Lung (tissue), 12 donors: ENCODE data around the gene GABPB1. TPM values are rescaled to one million over a fixed set of nuclear protein-coding genes. Genes with fewer than 3 reads are reported as not detected.
A peak's percentile ranks its signal among the peaks of the same experiment; 100 is the strongest.
"Not testable (repeated sequence)": the region's sequence is repeated elsewhere in the genome, so short reads cannot be mapped to it uniquely, and the experiment has no call there.

Experiments used
- ATAC-seq: fragments of 200-7000 bp; cut with Tn5 transposase; one replicate; pipeline ENCODE4 v1.9.1; 2020; ENCODE audit warnings: moderate number of reproducible peaks; ENCODE audit not compliant: insufficient read depth, low FRiP score
- DNase-seq, 3 donors: peaks; one replicate each; pipeline ENCODE4 v3.0.0-alpha.2; 2013 to 2017
- H3K27ac ChIP-seq, 2 donors: one replicate each; pipeline ENCODE4 v1.5.1; 2013; ENCODE audit warnings: mild to moderate bottlenecking in 2 of 2, moderate library complexity in 2 of 2, control low read depth in 1 of 2, inconsistent platforms in 1 of 2, low read depth in 1 of 2, low read length in 1 of 2
- H3K27me3 ChIP-seq, 3 donors: one replicate each; pipeline ENCODE4 v1.5.1; 2013; ENCODE audit warnings: low read length in 2 of 3; ENCODE audit not compliant: control insufficient read depth in 3 of 3, insufficient read depth in 3 of 3
- H3K36me3 ChIP-seq, 4 donors: one replicate each; pipeline ENCODE4 v1.5.1; 2013; ENCODE audit warnings: low read length in 4 of 4, mild to moderate bottlenecking in 1 of 4, moderate library complexity in 1 of 4; ENCODE audit not compliant: control insufficient read depth in 4 of 4, insufficient read depth in 4 of 4
- H3K4me1 ChIP-seq, 5 donors: one replicate each; pipeline ENCODE4 v1.5.1; 2013; ENCODE audit warnings: low read length in 5 of 5, mild to moderate bottlenecking in 2 of 5, moderate library complexity in 1 of 5; ENCODE audit not compliant: control insufficient read depth in 5 of 5, insufficient read depth in 5 of 5
- H3K4me3 ChIP-seq: one replicate; pipeline ENCODE4 v1.5.1; 2013; ENCODE audit warnings: mild to moderate bottlenecking, control low read depth, moderate library complexity
- H3K9ac ChIP-seq, 2 donors: one replicate each; pipeline ENCODE4 v1.5.1; 2013; ENCODE audit warnings: low read length in 2 of 2, control low read depth in 1 of 2; ENCODE audit not compliant: insufficient read depth in 1 of 2
- H3K9me3 ChIP-seq, 4 donors: one replicate each; pipeline ENCODE4 v1.5.1; 2013; ENCODE audit warnings: low read length in 3 of 4, mild to moderate bottlenecking in 1 of 4, moderate library complexity in 1 of 4; ENCODE audit not compliant: control insufficient read depth in 4 of 4, insufficient read depth in 3 of 4
- CTCF ChIP-seq: IDR thresholded peaks from 2 replicates; pipeline ENCODE4 v1.5.1; 2012; ENCODE audit warnings: mild to moderate bottlenecking; ENCODE audit errors: control extremely low read depth, extremely low read depth
- WGBS, 2 donors: extraction: QIAGEN DNeasy Blood & Tissue Kit; methylation state at CpG; one replicate each; pipeline ENCODE4 v1.1.7; 2013; 5-methylcytosine and 5-hydroxymethylcytosine counted together
- polyA plus RNA-seq, 2 donors: library from polyadenylated mRNA; stranded (reverse); fragments of 200-250 nt; gene quantifications; one replicate each; pipeline ENCODE4 v1.2.1, GENCODE V29; 2013
- total RNA-seq, 2 donors: library from RNA; depleted of rRNA in 1 of 2; stranded (reverse); fragments of >200 nt in 1 of 2; gene quantifications; one replicate each; pipeline ENCODE4 v1.2.1, GENCODE V29; 2014 to 2021
- donor health status: control.
- donor health status: control.
- donor health status: Bipolar disorder and iron deficiency.
- donor health status: healthy.
- donor health status: DM: yes; HTN: yes; CAD: no.

GABPB1 gene
- total and polyA plus RNA-seq, 4 donors, result 6.1 to 42.8 (median 13.6) TPM

GRCh38 chr15:50377867-50378751 lies 23.1 kb upstream of the GABPB1 start:
- TF ChIP-seq CTCF, result no peak
- 55 to 67% methylated on average over 3 of the region's 3 CpGs for WGBS, 2 donors
- DNase-seq (peak in 2 of 3 donors; percentile 24 to 68), ATAC-seq (peak; percentile 75)
- H3K9me3 ChIP-seq, result no peaks in the 10 kb centered on the region
- no peak overlapping the region for H3K4me3 ChIP-seq
- no peaks in the 10 kb centered on the region for H3K4me1 ChIP-seq
- no peaks in the 10 kb centered on the region for H3K27me3 ChIP-seq
- no peak overlapping the region for H3K9ac ChIP-seq
- no peaks in the 10 kb centered on the region for H3K36me3 ChIP-seq
- H3K27ac ChIP-seq, result no peak overlapping the region

GRCh38 chr15:50369564-50369963 lies 14.6 kb upstream of the GABPB1 start:
- not testable (repeated sequence) for H3K9ac ChIP-seq, H3K27me3 ChIP-seq, ATAC-seq, DNase-seq, H3K4me3 ChIP-seq, H3K27ac ChIP-seq, H3K4me1 ChIP-seq, H3K36me3 ChIP-seq, H3K9me3 ChIP-seq
- 95 to 96% methylated on average over 8 of the region's 8 CpGs for WGBS, 2 donors

- H3K9me3 ChIP-seq, result no peaks in the 10 kb centered on the region
- ATAC-seq, result no peak
- H3K36me3 ChIP-seq, result peaks cover 0 to 8% (median 7%) of the 10 kb centered on the region in 4 donors
- peak overlapping the region in 1 of 2 donors; percentile 42 for H3K9ac ChIP-seq
- H3K27ac ChIP-seq, result no peak overlapping the region
- no peaks in the 10 kb centered on the region for H3K27me3 ChIP-seq
- DNase-seq, result no peak
- no peak overlapping the region for H3K4me3 ChIP-seq
- no peak for TF ChIP-seq CTCF
- H3K4me1 ChIP-seq, result no peaks in the 10 kb centered on the region
Measured at GRCh38 chr15:50365971-50366370, 11.0 kb upstream of the GABPB1 start.

- Histone ChIP-seq H3K36me3 (peaks cover 0 to 8% (median 7%) of the 10 kb centered on the region in 4 donors), H3K4me3 (no peak overlapping the region), H3K9me3 (no peaks in the 10 kb centered on the region), H3K27ac (no peak overlapping the region), H3K9ac (no peak overlapping the region), H3K27me3 (no peaks in the 10 kb centered on the region), H3K4me1 (no peaks in the 10 kb centered on the region)
- ATAC-seq (no peak), DNase-seq (no peak)
- no peak for TF ChIP-seq CTCF
- 93 to 97% methylated on average over 2 of the region's 2 CpGs for WGBS, 2 donors
Measured at GRCh38 chr15:50365570-50365969, 10.6 kb upstream of the GABPB1 start.
